A549 (cell line): ENCODE data around the gene STYK1.
"Not testable (repeated sequence)": the region's sequence is repeated elsewhere in the genome, so short reads cannot be mapped to it uniquely, and the experiment has no call there.

Source experiments
- CEBPB ChIP-seq, 2 experiments: fragments of >200 bp in 1 of 2; sonication (Bioruptor Twin) in 1 of 2; formaldehyde crosslinking in 1 of 2; IDR thresholded peaks; 2 replicates each; pipeline ENCODE4 v1.6.1; 2012 to 2016
- CTCF ChIP-seq: fragments of >200 bp; sonication (Bioruptor Twin); formaldehyde crosslinking; IDR thresholded peaks from 3 replicates; pipeline ENCODE4 v1.5.1; 2016
- POLR2A ChIP-seq: IDR thresholded peaks from 2 replicates; pipeline ENCODE4 v1.6.1; 2012; ENCODE audit warnings: mild to moderate bottlenecking, low read length
- USF2 ChIP-seq: fragments of 450-650 bp; IDR thresholded peaks from 2 replicates; pipeline ENCODE4 v1.6.1; 2014; ENCODE audit warnings: antibody characterized with exemption

GRCh38 chr12:10646576-10646975, 27.3 kb downstream of the STYK1 start:
- TF ChIP-seq POLR2A; CTCF; USF2; CEBPB (IDR thresholded peaks at IDR 0.05): not testable (repeated sequence)
